H1 (cell line): ENCODE results near the gene ASXL2. TPM values are rescaled to one million over a fixed set of nuclear protein-coding genes. Genes with fewer than 3 reads are reported as not detected.

Source experiments
- CTCF ChIA-PET: fragments of 300-600 bp; sonication (Branson Sonifier 250); formaldehyde crosslinking; loops from one replicate; lab custom pipeline; 2021; ENCODE audit not compliant: partially characterized antibody; lab: Charles Lee
- POLR2A ChIA-PET: fragments of 300-600 bp; sonication (Branson Sonifier 250); formaldehyde crosslinking; loops from one replicate; lab custom pipeline; 2021; ENCODE audit warnings: inconsistent platforms; ENCODE audit not compliant: partially characterized antibody; lab: Charles Lee
- DNase-seq, 2 experiments: peaks; one replicate each; pipeline versions ENCODE4 v3.0.0 to v3.0.0-alpha.2; 2010 to 2022; ENCODE audit warnings: low spot score in 2 of 2, low read depth in 1 of 2, mixed read lengths in 1 of 2
- FAIRE-seq: peaks from 2 replicates; lab custom pipeline; 2011; peaks lifted over from hg19 to GRCh38; lab: Jason Lieb, UNC
- H2AFZ ChIP-seq: 2 replicates; pipeline ENCODE4 v1.8.1; 2012; ENCODE audit warnings: low read length, inconsistent platforms
- H2AK5ac ChIP-seq: 2 replicates; pipeline ENCODE4 v1.6.1; 2013; ENCODE audit warnings: low read depth, low read length
- H2BK120ac ChIP-seq: replicated peaks from 2 replicates; pipeline ENCODE3; 2013; ENCODE audit warnings: low read depth, low read length, inconsistent platforms
- H2BK12ac ChIP-seq: 2 replicates; pipeline ENCODE4 v1.6.1; 2013; ENCODE audit warnings: low read depth, low read length
- H2BK15ac ChIP-seq: 2 replicates; pipeline ENCODE4 v1.6.1; 2013; ENCODE audit warnings: low read length
- H2BK20ac ChIP-seq: 2 replicates; pipeline ENCODE4 v1.6.1; 2013; ENCODE audit warnings: low read length
- H2BK5ac ChIP-seq: 2 replicates; pipeline ENCODE4 v1.6.1; 2013; ENCODE audit warnings: low read depth, low read length
- H3K14ac ChIP-seq: 2 replicates; pipeline ENCODE4 v1.6.1; 2013; ENCODE audit warnings: inconsistent platforms; ENCODE audit not compliant: insufficient read length
- H3K18ac ChIP-seq: 2 replicates; pipeline ENCODE4 v1.6.1; 2013; ENCODE audit warnings: low read length; ENCODE audit errors: extremely low read depth
- H3K23ac ChIP-seq: 2 replicates; pipeline ENCODE4 v1.6.1; 2013; ENCODE audit warnings: inconsistent platforms; ENCODE audit not compliant: insufficient read length
- H3K23me2 ChIP-seq: 2 replicates; pipeline ENCODE4 v1.6.1; 2013; ENCODE audit warnings: low read depth, low read length
- H3K27ac ChIP-seq: 2 replicates; pipeline ENCODE4 v1.6.1; 2011; ENCODE audit warnings: low read depth, low read length, inconsistent platforms
- H3K27me3 ChIP-seq, 4 experiments: replicated peaks in 1 of 4; 1 replicate in 1 of 4; 2 replicates in 3 of 4; pipeline versions ENCODE4 v1.6.1 to v1.8.1; 2011 to 2013; ENCODE audit warnings: low read length in 3 of 4, mild to moderate bottlenecking in 3 of 4, inconsistent platforms in 2 of 4, mixed read lengths in 2 of 4, moderate library complexity in 1 of 4; ENCODE audit not compliant: control insufficient read depth in 3 of 4, insufficient read depth in 3 of 4; ENCODE audit errors: extremely low read depth in 1 of 4
- H3K36me3 ChIP-seq, 4 experiments: 2 replicates each; pipeline versions ENCODE4 v1.6.1 to v1.8.1; 2011 to 2013; ENCODE audit warnings: mild to moderate bottlenecking in 4 of 4, low read length in 3 of 4, moderate library complexity in 2 of 4, control low read depth in 1 of 4, inconsistent platforms in 1 of 4; ENCODE audit not compliant: insufficient read depth in 4 of 4, control insufficient read depth in 2 of 4
- H3K4ac ChIP-seq: replicated peaks from 2 replicates; pipeline ENCODE3; 2013; ENCODE audit warnings: low read length, low read depth, mixed read lengths, inconsistent platforms; ENCODE audit not compliant: insufficient read length
- H3K4me1 ChIP-seq, 4 experiments: replicated peaks in 1 of 4; 1 replicate in 1 of 4; 2 replicates in 3 of 4; pipeline versions ENCODE4 v1.6.1 to v1.8.1; 2011 to 2013; ENCODE audit warnings: low read length in 3 of 4, inconsistent platforms in 2 of 4, mixed read lengths in 1 of 4; ENCODE audit not compliant: insufficient read depth in 4 of 4, control insufficient read depth in 3 of 4
- H3K4me2 ChIP-seq, 2 experiments: 2 replicates each; pipeline versions ENCODE4 v1.6.1 to v1.8.1; 2011 to 2013; ENCODE audit warnings: low read depth in 2 of 2, low read length in 2 of 2, control low read depth in 1 of 2, inconsistent platforms in 1 of 2, mild to moderate bottlenecking in 1 of 2; ENCODE audit not compliant: insufficient read depth in 1 of 2
- H3K4me3 ChIP-seq, 4 experiments: fragments of 200-600, 300-600 bp in 1 of 4; sonication (generic), shearing (Covaris generic), sonication (Bioruptor Twin) in 1 of 4; 2 replicates each; pipeline versions ENCODE4 v1.5.1 to v1.8.1; 2011 to 2016; ENCODE audit warnings: low read length in 4 of 4, low read depth in 3 of 4, control low read depth in 2 of 4, inconsistent platforms in 2 of 4, mild to moderate bottlenecking in 2 of 4, mixed read lengths in 1 of 4, moderate library complexity in 1 of 4; ENCODE audit not compliant: insufficient read depth in 2 of 4; ENCODE audit errors: extremely low read depth in 1 of 4
- H3K56ac ChIP-seq: replicated peaks from 2 replicates; pipeline ENCODE3; 2013; ENCODE audit warnings: low read depth, mild to moderate bottlenecking, mixed read lengths, low read length, inconsistent platforms; ENCODE audit not compliant: insufficient read length
- H3K79me1 ChIP-seq: 2 replicates; pipeline ENCODE4 v1.6.1; 2013; ENCODE audit warnings: low read depth, low read length, control low read depth
- H3K79me2 ChIP-seq, 2 experiments: 2 replicates each; pipeline versions ENCODE4 v1.6.1 to v1.8.1; 2012 to 2013; ENCODE audit warnings: low read length in 2 of 2, mild to moderate bottlenecking in 2 of 2, inconsistent platforms in 1 of 2; ENCODE audit not compliant: insufficient read depth in 2 of 2, control insufficient read depth in 1 of 2
- H3K9ac ChIP-seq, 4 experiments: replicated peaks in 1 of 4; 1 replicate in 1 of 4; 2 replicates in 3 of 4; pipeline versions ENCODE4 v1.6.1 to v1.8.1; 2011 to 2013; ENCODE audit warnings: low read depth in 3 of 4, low read length in 3 of 4, control low read depth in 2 of 4, mild to moderate bottlenecking in 2 of 4, moderate library complexity in 2 of 4, inconsistent platforms in 1 of 4; ENCODE audit errors: extremely low read depth in 1 of 4
- H3K9me3 ChIP-seq, 2 experiments: 2 replicates each; pipeline versions ENCODE4 v1.6.1 to v1.8.1; 2012 to 2013; ENCODE audit warnings: mild to moderate bottlenecking in 2 of 2, moderate library complexity in 2 of 2, control low read depth in 1 of 2, inconsistent platforms in 1 of 2, low read depth in 1 of 2, low read length in 1 of 2, mixed read lengths in 1 of 2; ENCODE audit not compliant: insufficient read depth in 2 of 2
- H4K20me1 ChIP-seq, 2 experiments: replicated peaks in 1 of 2; 2 replicates each; pipeline versions ENCODE3 to v1.8.1; 2011 to 2013; ENCODE audit warnings: inconsistent platforms in 2 of 2, low read length in 2 of 2, mild to moderate bottlenecking in 1 of 2; ENCODE audit not compliant: insufficient read depth in 2 of 2, control insufficient read depth in 1 of 2
- H4K5ac ChIP-seq: 2 replicates; pipeline ENCODE4 v1.6.1; 2013; ENCODE audit warnings: low read length, low read depth, mixed read lengths, inconsistent platforms; ENCODE audit not compliant: insufficient read length
- H4K8ac ChIP-seq: 2 replicates; pipeline ENCODE4 v1.8.0; 2013; ENCODE audit warnings: mild to moderate bottlenecking, moderate library complexity, low read length, inconsistent platforms; ENCODE audit not compliant: insufficient read depth; ENCODE audit errors: extremely low read depth
- H4K91ac ChIP-seq: replicated peaks from 2 replicates; pipeline ENCODE3; 2013; ENCODE audit warnings: low read length, mixed read lengths, inconsistent platforms; ENCODE audit not compliant: insufficient read length
- CHD2 ChIP-seq: IDR thresholded peaks from 2 replicates; pipeline ENCODE4 v1.6.1; 2012; ENCODE audit warnings: low read length, improper control_type of control experiment
- EZH2 ChIP-seq: fragments of 200-600 bp; sonication (generic); IDR thresholded peaks from 2 replicates; pipeline ENCODE4 v1.7.1; 2012; ENCODE audit warnings: low read depth, mild to moderate bottlenecking, moderate library complexity, low read length, inconsistent platforms; ENCODE audit not compliant: severe bottlenecking
- NANOG ChIP-seq: IDR thresholded peaks from 2 replicates; pipeline ENCODE4 v1.6.1; 2011; ENCODE audit warnings: low read length, low read depth, mild to moderate bottlenecking, inconsistent platforms; ENCODE audit not compliant: insufficient read depth, poor library complexity, severe bottlenecking
- SIX5 ChIP-seq: IDR thresholded peaks from 2 replicates; pipeline ENCODE4 v1.6.1; 2011; ENCODE audit warnings: mild to moderate bottlenecking, low read depth, low read length
- WGBS, 2 experiments: shearing (Covaris generic) in 1 of 2; methylation state at CpG; one replicate each; pipeline versions ENCODE4 v1.1.6 to v1.1.7; 2013 to 2015; ENCODE audit warnings: low lambda C conversion rate in 2 of 2, mixed read lengths in 2 of 2, inconsistent platforms in 1 of 2, low coverage in 1 of 2, missing lambda C conversion rate in 1 of 2; ENCODE audit not compliant: insufficient replicate concordance in 2 of 2, insufficient coverage in 1 of 2, insufficient read length in 1 of 2; ENCODE audit errors: extremely low coverage in 1 of 2, missing lambda C conversion rate in 1 of 2; 5-methylcytosine and 5-hydroxymethylcytosine counted together
- polyA plus RNA-seq, 7 experiments: library from polyadenylated mRNA; depleted of rRNA in 3 of 7; stranded (reverse) in 5 of 7; unstranded in 2 of 7; fragments of >200 nt in 5 of 7; fragments of 200-250 nt in 2 of 7; gene quantifications; 1 replicate in 5 of 7; 2 replicates in 1 of 7; 4 replicates in 1 of 7; pipeline versions ENCODE4 v1.2.1 to v1.2.3, GENCODE V29; 2011 to 2013; ENCODE audit warnings: missing spikeins in 2 of 7, mixed read lengths in 2 of 7
- total RNA-seq: library from RNA; stranded (reverse); fragmentation: NEBNext Ultra II Directional; extraction: Animal tissue kit (Norgen Biotek cat#: 25700); gene quantifications from 2 replicates; pipeline ENCODE4 v1.2.1, GENCODE V29; 2021

Gene ASXL2
- total and polyA plus RNA-seq, 2 of the 8 experiments (the other 6 are each of a cell fraction or from before 2014, with no cell fraction given): 7.2 to 41.3 TPM

DNA sequence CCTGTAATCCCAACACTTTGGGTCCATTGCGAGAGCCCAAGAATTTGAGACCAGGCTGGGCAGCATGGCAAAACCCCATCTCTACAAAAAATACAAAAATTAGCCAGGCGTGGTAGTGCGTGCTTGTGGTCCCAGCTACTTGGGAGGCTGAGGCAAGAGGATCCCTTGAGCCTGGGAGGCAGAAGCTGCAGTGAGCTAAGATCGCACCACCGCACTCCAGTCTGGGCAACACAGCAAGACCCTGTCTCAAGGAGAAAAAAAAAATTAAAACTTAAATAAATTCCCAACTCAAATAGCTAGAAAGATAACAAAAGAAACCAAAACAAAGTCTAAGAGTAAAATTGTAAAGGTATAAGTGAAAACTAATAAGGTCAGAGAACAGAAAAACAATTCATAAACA, 6.2 kb downstream of the ASXL2 start:
- Histone ChIP-seq H2AFZ (no peak overlapping the region), H4K20me1 (peaks cover 1 to 2% of the 10 kb centered on the region in 2 experiments)
- TF ChIP-seq CHD2 (no peak), EZH2 (no peak), SIX5 (no peak), NANOG (no peak)
- TF ChIP-seq, all 59 proteins: peak for 0
- Histone ChIP-seq H3K4me1 (no peaks in the 10 kb centered on the region; a peak in 1 of 7 replicates), H2BK120ac (no peak overlapping the region), H3K4ac (no peak overlapping the region), H4K91ac (no peak overlapping the region), H3K9ac (no peak overlapping the region), H4K5ac (no peak overlapping the region), H3K56ac (no peak overlapping the region), H3K9me3 (no peaks in the 10 kb centered on the region), H2BK12ac (no peak overlapping the region), H4K8ac (no peak overlapping the region), H3K4me2 (no peak overlapping the region), H2BK5ac (no peak overlapping the region), H2AK5ac (no peak overlapping the region), H3K79me1 (no peaks in the 10 kb centered on the region), H3K79me2 (peaks cover 3 to 94% of the 10 kb centered on the region in 2 experiments), H2BK15ac (no peak overlapping the region), H3K18ac (no peak overlapping the region), H2BK20ac (no peak overlapping the region), H3K23ac (no peak overlapping the region), H3K14ac (no peak overlapping the region), H3K36me3 (peaks cover 0 to 2% (median 0%) of the 10 kb centered on the region in 4 experiments; a peak in 1 of 8 replicates), H3K27ac (no peak overlapping the region), H3K27me3 (no peaks in the 10 kb centered on the region), H3K23me2 (no peaks in the 10 kb centered on the region), H3K4me3 (no peak overlapping the region)
- POLR2A ChIA-PET: interaction anchor here (0.7 kb wide), 1 partner anchor 97 kb away, joined by 4 read pairs; no protein-coding TSS in a partner anchor
- FAIRE-seq (no peak), DNase-seq (no peak)
- WGBS, 2 experiments: 99% methylated on average over 5 of the region's 5 CpGs; no CpG with 5 or more reads in 1 of the 2 experiments
- CTCF ChIA-PET: interaction anchor here (1.3 kb wide), 1 partner anchor 20 kb away, joined by 4 read pairs; no protein-coding TSS in a partner anchor
